Small intestine (tissue), 16 donors: ENCODE measurements around the gene MCUB. TPM values are rescaled to one million over a fixed set of nuclear protein-coding genes. Genes with fewer than 3 reads are reported as not detected.
"Not testable (repeated sequence)": the region's sequence is repeated elsewhere in the genome, so short reads cannot be mapped to it uniquely, and the experiment has no call there.

Experiments used
- DNase-seq, 2 donors: peaks; one replicate each; pipeline versions ENCODE4 v3.0.0 to v3.0.0-alpha.2; 2013
- FAIRE-seq: peaks from 2 replicates; lab custom pipeline; 2012; peaks lifted over from hg19 to GRCh38; lab: Jason Lieb, UNC
- H3K27ac ChIP-seq, 3 donors: one replicate each; pipeline ENCODE4 v1.5.1; 2013; ENCODE audit warnings: low read length in 2 of 3, mild to moderate bottlenecking in 2 of 3, control low read depth in 1 of 3, inconsistent platforms in 1 of 3, low read depth in 1 of 3, moderate library complexity in 1 of 3
- H3K27me3 ChIP-seq, 3 donors: one replicate each; pipeline ENCODE4 v1.6.1; 2013; ENCODE audit warnings: low read length in 3 of 3, inconsistent platforms in 1 of 3; ENCODE audit not compliant: control insufficient read depth in 3 of 3, insufficient read depth in 3 of 3
- H3K36me3 ChIP-seq, 3 donors: one replicate each; pipeline ENCODE4 v1.6.1; 2013; ENCODE audit warnings: low read length in 3 of 3, inconsistent platforms in 1 of 3, low read depth in 1 of 3, mild to moderate bottlenecking in 1 of 3, moderate library complexity in 1 of 3; ENCODE audit not compliant: control insufficient read depth in 3 of 3, insufficient read depth in 2 of 3
- H3K4me1 ChIP-seq, 3 donors: one replicate each; pipeline ENCODE4 v1.6.1; 2013; ENCODE audit warnings: low read length in 2 of 3, inconsistent platforms in 1 of 3, low read depth in 1 of 3, mild to moderate bottlenecking in 1 of 3, moderate library complexity in 1 of 3; ENCODE audit not compliant: control insufficient read depth in 3 of 3, insufficient read depth in 2 of 3
- H3K4me3 ChIP-seq, 3 donors: one replicate each; pipeline ENCODE4 v1.5.1; 2013; ENCODE audit warnings: low read length in 3 of 3, control low read depth in 1 of 3, inconsistent platforms in 1 of 3, low read depth in 1 of 3, mild to moderate bottlenecking in 1 of 3, moderate library complexity in 1 of 3
- H3K9me3 ChIP-seq, 2 donors: one replicate each; pipeline ENCODE4 v1.6.1; 2013; ENCODE audit warnings: low read depth in 1 of 2, low read length in 1 of 2; ENCODE audit not compliant: control insufficient read depth in 2 of 2, insufficient read depth in 1 of 2
- WGBS, 3 donors: extraction: QIAGEN DNeasy Blood & Tissue Kit; methylation state at CpG; one replicate each; pipeline ENCODE4 v1.1.7; 2013; 5-methylcytosine and 5-hydroxymethylcytosine counted together
- long read RNA-seq, 10 donors: transcript quantifications; one replicate each; lab custom pipeline, GENCODE V29; 2026
- polyA plus RNA-seq, 4 donors: library from polyadenylated mRNA; stranded (reverse) in 3 of 4; unstranded in 1 of 4; fragments of 200-250 nt in 3 of 4; fragments of 120-200 nt in 1 of 4; gene quantifications; one replicate each; pipeline versions ENCODE4 v1.2.1 to v1.2.3, GENCODE V29; 2013
- donor health status: healthy with polysubstance abuse.
- donor health status: control.
- donor health status: control.
- donor health status: Bipolar disorder and iron deficiency.
- donor health status: healthy.

MCUB gene, protein sequence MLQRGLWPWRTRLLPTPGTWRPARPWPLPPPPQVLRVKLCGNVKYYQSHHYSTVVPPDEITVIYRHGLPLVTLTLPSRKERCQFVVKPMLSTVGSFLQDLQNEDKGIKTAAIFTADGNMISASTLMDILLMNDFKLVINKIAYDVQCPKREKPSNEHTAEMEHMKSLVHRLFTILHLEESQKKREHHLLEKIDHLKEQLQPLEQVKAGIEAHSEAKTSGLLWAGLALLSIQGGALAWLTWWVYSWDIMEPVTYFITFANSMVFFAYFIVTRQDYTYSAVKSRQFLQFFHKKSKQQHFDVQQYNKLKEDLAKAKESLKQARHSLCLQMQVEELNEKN
- 10 to 100 TPM in 1 of 4 donors, 1 to 10 TPM in 3; 2.2 to 12.8 (median 3.8) TPM for polyA plus RNA-seq
- long read RNA-seq, donor 1, partial matches to known transcripts: 154 of 381 reads
- long read RNA-seq, donor 1, other reads (novel, unspliced or antisense): 224 of 381 reads
- long read RNA-seq, donor 2, partial matches to known transcripts: 20 of 40 reads
- long read RNA-seq, donor 2, other reads (novel, unspliced or antisense): 19 of 40 reads
- long read RNA-seq, donor 3, transcript MCUB-201 (8 exons, 2,278 nt): major isoform, 7 of 80 reads
- long read RNA-seq, donor 3, partial matches to known transcripts: 42 of 80 reads
- long read RNA-seq, donor 3, other reads (novel, unspliced or antisense): 31 of 80 reads
- long read RNA-seq, donor 4: 0 reads
- long read RNA-seq, donor 5: 0 reads
- long read RNA-seq, donor 6, partial matches to known transcripts: 13 of 83 reads
- long read RNA-seq, donor 6, other reads (novel, unspliced or antisense): 70 of 83 reads
- long read RNA-seq, donor 7: 0 reads
- long read RNA-seq, donor 8, partial matches to known transcripts: 0 of 1 reads
- long read RNA-seq, donor 8, other reads (novel, unspliced or antisense): 0 of 1 reads
- long read RNA-seq, donor 9: 0 reads
- long read RNA-seq, donor 10, partial matches to known transcripts: 0 of 2 reads
- long read RNA-seq, donor 10, other reads (novel, unspliced or antisense): 0 of 2 reads

DNA sequence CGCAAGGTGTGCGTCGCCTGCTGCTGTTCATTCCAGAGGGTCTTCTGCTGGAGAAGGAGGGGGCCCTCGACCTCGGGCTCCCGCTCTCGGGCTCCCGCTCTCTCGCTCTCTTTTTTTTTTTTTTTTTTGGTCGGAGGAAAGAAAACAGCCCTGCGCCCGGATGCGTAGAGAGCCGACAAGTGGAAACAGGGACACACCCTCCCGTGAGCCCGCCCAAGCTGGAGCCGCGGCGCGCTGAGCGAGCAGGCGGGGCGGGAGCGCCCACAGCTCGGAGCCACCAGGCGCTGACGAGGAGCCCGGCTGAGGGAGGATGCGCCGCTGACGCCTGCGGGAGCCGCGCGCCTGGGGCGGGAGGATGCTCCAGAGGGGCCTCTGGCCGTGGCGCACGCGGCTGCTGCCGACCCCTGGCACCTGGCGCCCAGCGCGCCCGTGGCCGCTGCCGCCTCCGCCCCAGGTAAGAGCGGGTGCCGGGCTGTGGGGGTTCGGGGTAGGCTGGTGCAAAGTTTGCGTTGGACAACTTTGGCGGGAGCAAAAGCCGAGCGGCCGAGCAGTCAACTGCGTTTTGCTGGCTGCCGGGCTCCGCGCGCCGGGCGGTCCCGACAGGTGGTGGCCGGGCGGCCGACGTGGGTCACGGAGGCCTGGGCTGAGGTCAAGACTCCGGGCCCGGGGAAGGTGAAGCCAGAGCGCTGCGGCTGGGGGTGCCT lies at the start of gene MCUB:
MCUB (plus strand) TSS at position 264 of the 704 bp plus-strand sequence; CDS start at position 356, 92 bp downstream.
- Histone ChIP-seq H3K4me3 (peak within 1 kb of the TSS; percentile 62 to 68 (median 63)), H3K9me3 (no peaks in the 10 kb centered on the region), H3K27me3 (peaks cover 0 to 16% (median 0%) of the 10 kb centered on the region in 3 donors), H3K36me3 (no peaks in the 10 kb centered on the region), H3K4me1 (peaks cover 0 to 4% (median 3%) of the 10 kb centered on the region in 3 donors), H3K27ac (peak within 1 kb of the TSS; percentile 37 to 93 (median 46))
- FAIRE-seq (no peak), DNase-seq (peak; percentile 86 to 90)
- WGBS, 3 donors: 1% methylated on average over 52 to 73 of the region's 73 CpGs

DNA sequence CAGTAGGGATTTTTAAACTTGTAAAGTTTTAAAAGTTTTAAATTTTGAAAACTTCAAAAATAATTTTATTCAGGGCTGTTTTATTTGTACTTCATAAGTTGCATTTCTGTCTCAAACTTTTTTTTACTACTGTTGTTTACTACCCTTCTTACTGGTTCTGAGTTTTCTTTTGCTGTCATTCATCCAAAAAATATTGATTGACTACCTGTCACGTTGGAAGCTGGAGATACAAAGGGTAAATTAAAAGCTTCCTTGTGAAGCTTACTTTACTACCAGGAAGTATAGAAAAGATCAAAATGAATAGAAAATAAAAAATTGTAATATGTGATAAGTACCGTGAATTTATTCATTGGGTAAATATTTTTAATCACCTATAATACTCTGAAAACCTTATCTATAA lies 49.4 kb upstream of the MCUB start:
- H3K27ac ChIP-seq: no peak overlapping the region
- DNase-seq: peak in 1 of 2 donors; percentile 20
- H3K36me3 ChIP-seq: peaks cover 2 to 30% (median 7%) of the 10 kb centered on the region in 3 donors
- no peaks in the 10 kb centered on the region for H3K4me1 ChIP-seq
- FAIRE-seq: no peak
- H3K27me3 ChIP-seq: no peaks in the 10 kb centered on the region
- no peak overlapping the region for H3K4me3 ChIP-seq
- 20 to 58% (median 35%) methylated on average over 2 of the region's 2 CpGs for WGBS, 3 donors
- H3K9me3 ChIP-seq: no peaks in the 10 kb centered on the region

DNA sequence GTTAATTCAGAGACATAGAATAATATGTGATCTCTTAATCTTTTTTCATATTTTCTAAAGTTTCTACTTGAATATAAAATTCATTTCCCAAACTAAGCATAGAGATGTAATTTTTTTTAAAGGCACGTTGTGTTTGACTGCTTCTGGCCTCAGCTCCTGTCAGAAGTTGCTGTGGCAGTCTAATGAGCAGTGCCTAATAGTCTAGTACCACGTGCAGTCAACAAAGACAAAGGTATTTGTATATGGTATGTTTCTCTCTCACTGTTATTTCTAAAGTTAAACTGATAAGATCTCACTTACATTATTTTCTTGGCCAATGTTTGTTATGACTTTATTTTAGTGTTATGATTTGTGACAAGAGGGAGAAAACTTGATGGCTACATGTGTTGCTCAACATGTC lies 48.6 kb upstream of the MCUB start:
- Histone ChIP-seq H3K9me3 (no peaks in the 10 kb centered on the region), H3K4me3 (no peak overlapping the region), H3K27ac (no peak overlapping the region), H3K4me1 (no peaks in the 10 kb centered on the region), H3K27me3 (no peaks in the 10 kb centered on the region), H3K36me3 (peaks cover 3 to 31% (median 7%) of the 10 kb centered on the region in 3 donors)
- DNase-seq: no peak
- WGBS, 3 donors: 55 to 64% (median 58%) methylated on average over 2 of the region's 2 CpGs
- no peak for FAIRE-seq

DNA sequence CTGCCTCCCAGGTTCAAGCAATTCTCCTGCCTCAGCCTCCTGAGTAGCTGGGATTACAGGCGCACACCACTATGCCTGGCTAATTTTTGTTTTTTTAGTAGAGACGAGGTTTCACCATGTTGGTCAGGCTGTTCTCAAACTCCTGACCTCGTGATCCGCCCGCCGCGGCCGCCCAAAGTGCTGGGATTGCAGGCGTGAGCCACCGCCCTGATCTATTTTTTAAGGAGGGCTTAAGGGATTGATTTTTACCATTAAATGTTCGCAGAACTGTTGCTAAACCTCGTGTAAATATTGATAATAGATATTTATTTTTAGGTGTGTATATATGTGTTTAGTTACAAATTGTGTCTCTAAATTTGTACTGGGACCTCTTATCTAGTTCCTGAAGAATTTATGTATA lies 46.7 kb upstream of the MCUB start:
- H3K4me3 ChIP-seq, H3K27me3 ChIP-seq, H3K27ac ChIP-seq, FAIRE-seq, H3K9me3 ChIP-seq, H3K4me1 ChIP-seq, DNase-seq: not testable (repeated sequence)
- 93 to 95% (median 95%) methylated on average over 12 of the region's 12 CpGs for WGBS, 3 donors
- H3K36me3 ChIP-seq: peaks cover 2 to 18% (median 4%) of the 10 kb centered on the region in 3 donors

DNA sequence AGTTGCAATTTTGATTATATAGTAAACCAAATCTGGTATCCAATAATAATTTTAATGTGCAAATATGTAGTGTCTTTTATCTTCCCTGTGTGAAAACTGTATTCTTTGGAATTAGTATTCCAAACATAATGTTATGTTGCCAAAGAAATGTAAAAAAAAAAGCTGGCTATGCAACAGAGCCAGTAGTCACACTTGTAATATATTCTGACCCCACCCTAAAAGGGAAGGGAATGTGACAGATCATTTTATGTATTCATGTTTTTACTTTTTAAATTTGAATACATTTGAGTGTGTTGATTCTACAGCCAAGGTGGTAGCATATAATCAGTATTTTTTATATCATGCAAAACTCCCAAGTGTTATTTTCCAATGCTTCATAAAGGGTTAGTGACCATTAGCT lies 27.9 kb upstream of the MCUB start:
- no peaks in the 10 kb centered on the region for H3K4me1 ChIP-seq
- H3K27ac ChIP-seq: no peak overlapping the region
- H3K36me3 ChIP-seq: peaks cover 7 to 43% (median 17%) of the 10 kb centered on the region in 3 donors
- H3K27me3 ChIP-seq: no peaks in the 10 kb centered on the region
- FAIRE-seq: no peak
- peaks cover 0 to 3% of the 10 kb centered on the region in 2 donors for H3K9me3 ChIP-seq
- DNase-seq: no peak
- H3K4me3 ChIP-seq: no peak overlapping the region

DNA sequence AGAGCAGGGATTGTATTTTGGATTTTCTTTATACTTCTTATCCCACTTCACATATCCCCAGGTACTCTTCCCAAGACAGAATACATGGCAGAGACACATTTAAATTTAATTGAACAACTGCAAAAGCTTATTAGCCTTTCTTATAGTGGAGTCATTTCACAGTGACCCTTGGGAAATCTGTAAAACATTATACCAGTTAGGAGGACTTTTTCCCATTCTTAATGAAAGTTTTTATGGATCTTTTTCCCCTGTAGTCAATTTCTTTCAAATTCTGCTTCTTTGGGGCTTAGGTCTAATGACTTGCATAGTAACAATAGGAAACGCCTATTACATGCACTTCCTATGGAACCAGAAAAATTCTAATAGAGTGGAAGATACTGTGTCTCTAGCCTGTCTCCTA lies 14.6 kb upstream of the MCUB start:
- H3K36me3 ChIP-seq: peaks cover 0 to 15% (median 10%) of the 10 kb centered on the region in 3 donors
- 95 to 97% (median 95%) methylated on average over 1 of the region's 1 CpG for WGBS, 3 donors
- no peak overlapping the region for H3K27ac ChIP-seq

DNA sequence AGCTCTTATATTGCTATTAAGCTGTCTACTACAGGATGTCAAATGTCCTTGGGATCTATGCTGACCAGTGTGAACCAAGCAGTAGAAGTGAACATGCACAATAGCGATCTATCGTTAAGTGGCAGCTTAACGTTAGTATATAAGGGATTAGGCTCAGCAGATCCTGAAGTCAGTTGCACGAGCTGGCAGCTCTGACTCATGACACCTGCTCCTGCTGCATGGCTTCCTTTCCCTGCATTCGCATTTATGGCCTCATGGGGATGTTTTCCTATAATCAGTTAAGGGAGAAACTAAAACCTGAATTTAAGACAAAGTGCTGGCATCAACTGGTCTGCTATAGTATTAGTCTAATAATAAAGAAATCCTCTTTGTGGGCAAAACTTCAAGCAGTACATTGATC lies 12.7 kb upstream of the MCUB start:
- 82 to 85% (median 83%) methylated on average over 5 of the region's 5 CpGs for WGBS, 3 donors
- FAIRE-seq (no peak), DNase-seq (no peak)

More for the DNA sequence above, 14.6 kb upstream of the MCUB start:
- no peaks in the 10 kb centered on the region for H3K9me3 ChIP-seq
- H3K4me1 ChIP-seq: no peaks in the 10 kb centered on the region
- FAIRE-seq (no peak), DNase-seq (no peak)
- no peak overlapping the region for H3K4me3 ChIP-seq
- H3K27me3 ChIP-seq: no peaks in the 10 kb centered on the region

More for the DNA sequence above, 12.7 kb upstream of the MCUB start:
- peaks cover 0 to 11% (median 3%) of the 10 kb centered on the region in 3 donors for H3K36me3 ChIP-seq
- H3K9me3 ChIP-seq: no peaks in the 10 kb centered on the region
- H3K4me1 ChIP-seq: no peaks in the 10 kb centered on the region
- H3K27me3 ChIP-seq: no peaks in the 10 kb centered on the region
- no peak overlapping the region for H3K27ac ChIP-seq
- H3K4me3 ChIP-seq: no peak overlapping the region
